Brain microvascular endothelial cell (primary cell): Measurements from ENCODE around the gene CREBZF.

Experiments used
- DNase-seq: peaks from one replicate; pipeline ENCODE4 v3.0.0-alpha.2; 2020
- H3K27ac ChIP-seq: fragments of 250-450 bp; sonication (Bioruptor Pico); 2 replicates; pipeline ENCODE4 v1.5.1; 2020; ENCODE audit warnings: mild to moderate bottlenecking, moderate library complexity
- H3K27me3 ChIP-seq: fragments of 250-450 bp; sonication (Bioruptor Pico); replicated peaks from 2 replicates; pipeline ENCODE4 v1.5.1; 2020; ENCODE audit warnings: mild to moderate bottlenecking
- H3K36me3 ChIP-seq: fragments of 250-450 bp; sonication (Bioruptor Pico); replicated peaks from 2 replicates; pipeline ENCODE4 v1.5.1; 2020; ENCODE audit warnings: mild to moderate bottlenecking
- H3K4me3 ChIP-seq: 2 replicates; pipeline ENCODE4 v1.5.1; 2011; ENCODE audit warnings: low read depth, mild to moderate bottlenecking, control low read depth, low read length, moderate library complexity
- CTCF ChIP-seq: IDR thresholded peaks from 2 replicates; pipeline ENCODE4 v1.5.1; 2011; ENCODE audit warnings: low read depth, mild to moderate bottlenecking, moderate library complexity, low read length, control low read depth, inconsistent platforms; ENCODE audit errors: missing control alignments
- in situ Hi-C: cut with HindIII; loops from 2 replicates; pipeline ENCODE4 v1.10.0; 2017; ENCODE audit warnings: low sequenced_read_pairs, low pct_ligation_motif_present

Gene CREBZF, protein sequence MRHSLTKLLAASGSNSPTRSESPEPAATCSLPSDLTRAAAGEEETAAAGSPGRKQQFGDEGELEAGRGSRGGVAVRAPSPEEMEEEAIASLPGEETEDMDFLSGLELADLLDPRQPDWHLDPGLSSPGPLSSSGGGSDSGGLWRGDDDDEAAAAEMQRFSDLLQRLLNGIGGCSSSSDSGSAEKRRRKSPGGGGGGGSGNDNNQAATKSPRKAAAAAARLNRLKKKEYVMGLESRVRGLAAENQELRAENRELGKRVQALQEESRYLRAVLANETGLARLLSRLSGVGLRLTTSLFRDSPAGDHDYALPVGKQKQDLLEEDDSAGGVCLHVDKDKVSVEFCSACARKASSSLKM

DNA sequence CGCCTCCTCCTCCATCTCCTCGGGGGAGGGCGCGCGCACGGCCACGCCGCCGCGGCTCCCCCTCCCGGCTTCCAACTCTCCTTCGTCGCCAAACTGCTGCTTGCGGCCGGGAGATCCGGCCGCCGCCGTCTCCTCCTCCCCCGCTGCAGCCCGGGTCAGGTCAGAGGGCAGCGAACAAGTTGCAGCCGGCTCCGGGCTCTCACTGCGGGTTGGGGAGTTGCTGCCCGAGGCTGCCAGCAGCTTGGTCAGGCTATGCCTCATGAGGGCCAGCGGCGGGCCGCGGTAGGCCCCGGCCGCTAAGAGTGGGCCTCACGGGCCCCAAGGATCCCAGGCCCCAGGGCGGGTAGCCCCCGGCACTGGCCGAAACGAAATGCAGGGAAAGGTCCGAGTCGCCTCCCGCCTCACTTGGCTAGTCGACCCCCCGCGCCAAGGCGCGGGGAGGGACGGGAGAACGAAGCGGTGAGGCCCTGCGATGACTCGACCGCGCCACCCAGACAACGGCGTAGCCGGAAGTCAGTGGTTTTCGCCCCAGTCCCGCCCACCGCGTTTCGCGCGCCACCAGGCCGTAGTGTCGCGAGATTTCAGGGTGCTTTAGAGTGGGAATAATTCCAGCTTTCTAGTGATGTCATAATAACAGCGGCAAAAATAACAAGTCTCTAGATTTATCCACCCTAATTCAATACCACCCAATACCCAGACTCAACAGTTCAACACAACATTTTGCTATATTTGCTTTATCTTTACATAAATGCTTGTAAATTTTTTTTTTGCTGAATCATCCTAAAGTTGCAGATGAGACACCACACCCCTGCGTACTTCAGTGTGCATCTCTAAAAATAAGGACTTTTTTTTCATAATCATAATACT lies at the start of gene CREBZF:
Gene CREBZF (minus strand): TSS at position 515 of the 867 bp plus-strand sequence. CDS start 254 bp downstream, at position 261.
- Histone ChIP-seq H3K27ac (peak within 1 kb of the TSS; percentile 93), H3K36me3 (no peaks in the 10 kb centered on the region), H3K4me3 (peak within 1 kb of the TSS; percentile 97), H3K27me3 (no peaks in the 10 kb centered on the region)
- in situ Hi-C loops: no loop called here
- DNase-seq: peak; percentile 91
- TF ChIP-seq CTCF: no peak

DNA sequence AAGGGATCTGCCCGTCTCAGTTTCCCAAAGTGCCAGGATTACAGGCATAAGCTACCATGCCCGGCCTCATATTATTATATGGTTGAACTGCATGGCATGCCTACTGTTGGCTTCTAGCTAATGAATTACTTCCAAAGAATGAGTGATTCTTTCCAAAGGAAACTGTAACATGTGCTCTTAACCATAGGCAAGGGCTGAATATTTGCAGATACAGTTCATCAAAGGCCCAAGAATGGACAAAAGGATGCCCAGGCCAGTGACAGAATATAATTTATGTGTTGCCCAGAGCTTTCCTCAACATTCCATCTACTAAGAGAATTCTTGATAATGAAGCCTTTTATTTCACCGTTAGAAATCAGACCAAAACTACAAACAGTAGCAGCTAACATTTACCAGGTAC lies 48.0 kb upstream of the CREBZF start:
- no peak overlapping the region for H3K27ac ChIP-seq
- no peaks in the 10 kb centered on the region for H3K36me3 ChIP-seq
- no peak overlapping the region for H3K4me3 ChIP-seq
- no peaks in the 10 kb centered on the region for H3K27me3 ChIP-seq
- no peak for DNase-seq
- in situ Hi-C loops: no loop called here
- no peak for TF ChIP-seq CTCF

- DNase-seq: no peak
- Histone ChIP-seq H3K4me3 (no peak overlapping the region), H3K27ac (no peak overlapping the region), H3K27me3 (no peaks in the 10 kb centered on the region), H3K36me3 (no peaks in the 10 kb centered on the region)
- in situ Hi-C loops: no loop called here
- no peak for TF ChIP-seq CTCF
Measured at GRCh38 chr11:85710917-85711316, 46.0 kb upstream of the CREBZF start.

GRCh38 chr11:85709941-85710702 lies 45.2 kb upstream of the CREBZF start:
- no peak for DNase-seq
- H3K27ac ChIP-seq: no peak overlapping the region
- in situ Hi-C loops: no loop called here
- no peaks in the 10 kb centered on the region for H3K36me3 ChIP-seq
- H3K27me3 ChIP-seq: no peaks in the 10 kb centered on the region
- H3K4me3 ChIP-seq: no peak overlapping the region
- TF ChIP-seq CTCF: no peak

DNA sequence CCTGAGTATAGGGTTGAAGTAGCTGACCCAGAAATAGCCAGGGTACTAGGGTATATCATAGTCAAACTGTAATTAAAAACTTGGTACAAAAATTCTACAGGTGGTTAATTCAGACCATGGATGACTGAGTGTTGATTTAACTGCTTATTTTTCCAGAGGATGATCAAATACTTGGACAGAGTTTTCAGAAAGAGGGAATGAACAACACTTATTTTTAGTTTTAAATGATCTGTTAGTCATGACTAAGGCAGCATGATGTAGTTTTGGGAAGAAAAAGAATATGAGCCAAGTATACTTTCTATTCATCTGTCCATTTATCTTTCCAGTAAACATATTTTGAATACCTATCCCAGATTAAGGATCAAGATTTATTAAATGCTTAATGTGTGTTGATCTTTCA lies 40.9 kb upstream of the CREBZF start:
- no peak overlapping the region for H3K27ac ChIP-seq
- in situ Hi-C loops: no loop called here
- TF ChIP-seq CTCF: no peak
- no peaks in the 10 kb centered on the region for H3K36me3 ChIP-seq
- H3K4me3 ChIP-seq: no peak overlapping the region
- DNase-seq: no peak
- H3K27me3 ChIP-seq: no peaks in the 10 kb centered on the region
